SKM-1 (cell line): Measurements from ENCODE around the gene THSD4.

Source experiments
- DNase-seq: peaks from one replicate; lab custom pipeline; 2025; ENCODE audit not compliant: unreplicated experiment; lab: John Stamatoyannopoulos, UW

Gene THSD4

GRCh38 chr15:71219645-71220044 is 104.4 kb downstream of the THSD4 start:
- DNase-seq: no peak

GRCh38 chr15:71220828-71221227 is 105.6 kb downstream of the THSD4 start:
- no peak for DNase-seq

GRCh38 chr15:71221417-71221816 is 106.1 kb downstream of the THSD4 start:
- no peak for DNase-seq

- DNase-seq: no peak
Observed at GRCh38 chr15:71223516-71223915, 108.2 kb downstream of the THSD4 start.

- DNase-seq: no peak
Observed at GRCh38 chr15:71224024-71224423, 108.8 kb downstream of the THSD4 start.

- DNase-seq: no peak
Observed at GRCh38 chr15:71225851-71226250, 110.6 kb downstream of the THSD4 start.

- no peak for DNase-seq
Observed at GRCh38 chr15:71226536-71227455, 111.5 kb downstream of the THSD4 start.

- no peak for DNase-seq
Observed at GRCh38 chr15:71228403-71228802, 113.1 kb downstream of the THSD4 start.

- DNase-seq: no peak
Observed at GRCh38 chr15:71230303-71230702, 115.0 kb downstream of the THSD4 start.

- DNase-seq: no peak
Observed at GRCh38 chr15:71231758-71232157, 116.5 kb downstream of the THSD4 start.

GRCh38 chr15:71232411-71232810 is 117.1 kb downstream of the THSD4 start:
- DNase-seq: no peak

GRCh38 chr15:71237456-71238188 is 122.4 kb downstream of the THSD4 start:
- DNase-seq: no peak

- DNase-seq: no peak
Observed at GRCh38 chr15:71238926-71239325, 123.7 kb downstream of the THSD4 start.

- no peak for DNase-seq
Observed at GRCh38 chr15:71239592-71240364, 124.5 kb downstream of the THSD4 start.

GRCh38 chr15:71242292-71242691 is 127.0 kb downstream of the THSD4 start:
- DNase-seq: no peak

GRCh38 chr15:71244250-71244649 is 129.0 kb downstream of the THSD4 start:
- no peak for DNase-seq

- DNase-seq: no peak
Observed at GRCh38 chr15:71245588-71245987, 130.3 kb downstream of the THSD4 start.

GRCh38 chr15:71248386-71248785 is 133.1 kb downstream of the THSD4 start:
- DNase-seq: no peak

GRCh38 chr15:71249986-71250385 is 134.7 kb downstream of the THSD4 start:
- no peak for DNase-seq

GRCh38 chr15:71250936-71251583 is 135.8 kb downstream of the THSD4 start:
- DNase-seq: no peak

- no peak for DNase-seq
Observed at GRCh38 chr15:71251584-71252043, 136.3 kb downstream of the THSD4 start.
